NCI-H2196 (cell line): ENCODE measurements around the gene TEX51.

Source experiments
- DNase-seq: peaks from one replicate; lab custom pipeline; 2025; ENCODE audit not compliant: unreplicated experiment; lab: John Stamatoyannopoulos, UW

The TEX51 gene

GRCh38 chr2:126898636-126899035, at the start of gene TEX51:
Gene TEX51, plus strand, starts transcription at chr2:126898890. Its CDS starts 29 bp downstream, at chr2:126898919.
- no peak for DNase-seq

- DNase-seq: no peak
These were observed 49.6 kb upstream of the TEX51 start for GRCh38 chr2:126849054-126849453.

- no peak for DNase-seq
These were observed 49.2 kb upstream of the TEX51 start for GRCh38 chr2:126849486-126849885.

- DNase-seq: no peak
These were observed 48.6 kb upstream of the TEX51 start for GRCh38 chr2:126849991-126850535.

GRCh38 chr2:126850940-126851339, 47.8 kb upstream of the TEX51 start:
- DNase-seq: peak; percentile 25

- DNase-seq: no peak
These were observed 46.9 kb upstream of the TEX51 start for GRCh38 chr2:126851756-126852155.

GRCh38 chr2:126852361-126852760, 46.3 kb upstream of the TEX51 start:
- DNase-seq: no peak

GRCh38 chr2:126855606-126856005, 43.1 kb upstream of the TEX51 start:
- DNase-seq: no peak

GRCh38 chr2:126856403-126856802, 42.3 kb upstream of the TEX51 start:
- DNase-seq: no peak

GRCh38 chr2:126857502-126857901, 41.2 kb upstream of the TEX51 start:
- no peak for DNase-seq

- no peak for DNase-seq
These were observed 40.7 kb upstream of the TEX51 start for GRCh38 chr2:126858013-126858412.

- DNase-seq: no peak
These were observed 40.3 kb upstream of the TEX51 start for GRCh38 chr2:126858436-126858835.

GRCh38 chr2:126858991-126859390, 39.7 kb upstream of the TEX51 start:
- no peak for DNase-seq

- DNase-seq: no peak
These were observed 39.1 kb upstream of the TEX51 start for GRCh38 chr2:126859631-126860030.

- no peak for DNase-seq
These were observed 38.3 kb upstream of the TEX51 start for GRCh38 chr2:126860385-126860784.

GRCh38 chr2:126862730-126863129, 36.0 kb upstream of the TEX51 start:
- no peak for DNase-seq

GRCh38 chr2:126863336-126864015, 35.2 kb upstream of the TEX51 start:
- DNase-seq: no peak

- DNase-seq: no peak
These were observed 33.8 kb upstream of the TEX51 start for GRCh38 chr2:126864861-126865260.

- no peak for DNase-seq
These were observed 32.2 kb upstream of the TEX51 start for GRCh38 chr2:126866451-126866850.

- DNase-seq: no peak
These were observed 23.7 kb upstream of the TEX51 start for GRCh38 chr2:126874961-126875360.

GRCh38 chr2:126876631-126877030, 22.1 kb upstream of the TEX51 start:
- no peak for DNase-seq

GRCh38 chr2:126877041-126877440, 21.6 kb upstream of the TEX51 start:
- no peak for DNase-seq
